ENCODE data around the gene PKDCC. TPM values are rescaled to one million over a fixed set of nuclear protein-coding genes. Genes with fewer than 3 reads are reported as not detected.
"Not testable (repeated sequence)": the region's sequence is repeated elsewhere in the genome, so short reads cannot be mapped to it uniquely, and the experiment has no call there.

The PKDCC gene
- total RNA-seq, 2 donors from 2014 or later = 137 to 169 TPM

GRCh38 chr2:42076357-42077225 is 28.8 kb downstream of the PKDCC start:
- intact Hi-C loops (cut with DNase I) = no loop called here
- DNase-seq (ENCODE audit: low spot score) = no peak

GRCh38 chr2:42077343-42077742 is 29.5 kb downstream of the PKDCC start:
- DNase-seq (ENCODE audit: low spot score) = no peak
- intact Hi-C loops (cut with DNase I) = no loop called here

- intact Hi-C loops (cut with DNase I) = no loop called here
- peak; percentile 4 for DNase-seq (ENCODE audit: low spot score)
Measured at GRCh38 chr2:42079737-42080287, 32.0 kb downstream of the PKDCC start.

- intact Hi-C loops (cut with DNase I) = not testable (repeated sequence)
- peak; percentile 10 for DNase-seq (ENCODE audit: low spot score)
Measured at GRCh38 chr2:42081151-42081550, 33.3 kb downstream of the PKDCC start.

- no peak for DNase-seq (ENCODE audit: low spot score)
- intact Hi-C loops (cut with DNase I) = no loop called here
Measured at GRCh38 chr2:42082016-42082415, 34.2 kb downstream of the PKDCC start.

GRCh38 chr2:42084231-42084671 is 36.4 kb downstream of the PKDCC start:
- DNase-seq (ENCODE audit: low spot score) = no peak
- intact Hi-C loops (cut with DNase I) = no loop called here

- DNase-seq (ENCODE audit: low spot score) = not testable (repeated sequence)
- intact Hi-C loops (cut with DNase I) = loop anchor here (5.0 kb wide), 2 partner anchors 218 to 233 kb away; no protein-coding TSS in a partner anchor
Measured at GRCh38 chr2:42085070-42085469, 37.2 kb downstream of the PKDCC start.

- no peak for DNase-seq (ENCODE audit: low spot score)
- intact Hi-C loops (cut with DNase I) = loop anchor here (2.0 to 5.0 kb wide), 3 partner anchors 215 to 234 kb away; no protein-coding TSS in a partner anchor
Measured at GRCh38 chr2:42085706-42086487, 38.1 kb downstream of the PKDCC start.

- DNase-seq (ENCODE audit: low spot score) = no peak
- intact Hi-C loops (cut with DNase I) = loop anchor here (2.0 to 5.0 kb wide), 3 partner anchors 216 to 234 kb away; no protein-coding TSS in a partner anchor
Measured at GRCh38 chr2:42086500-42086953, 38.7 kb downstream of the PKDCC start.

GRCh38 chr2:42087137-42087856 is 39.5 kb downstream of the PKDCC start:
- intact Hi-C loops (cut with DNase I) = loop anchor here (2.0 to 5.0 kb wide), 3 partner anchors 216 to 235 kb away; no protein-coding TSS in a partner anchor
- DNase-seq (ENCODE audit: low spot score) = no peak

GRCh38 chr2:42087857-42088195 is 40.0 kb downstream of the PKDCC start:
- no peak for DNase-seq (ENCODE audit: low spot score)
- intact Hi-C loops (cut with DNase I) = loop anchor here (2.0 to 5.0 kb wide), 3 partner anchors 217 to 236 kb away; no protein-coding TSS in a partner anchor

- peak; percentile 91 for DNase-seq (ENCODE audit: low spot score)
- intact Hi-C loops (cut with DNase I) = loop anchor here (5.0 kb wide), 2 partner anchors 222 to 237 kb away; no protein-coding TSS in a partner anchor
Measured at GRCh38 chr2:42089340-42089925, 41.6 kb downstream of the PKDCC start.

GRCh38 chr2:42090216-42090615 is 42.4 kb downstream of the PKDCC start:
- intact Hi-C loops (cut with DNase I) = loop anchor here (5.0 to 10.0 kb wide), 2 partner anchors 145 to 272 kb away; partner anchors contain the start of gene COX7A2L (in 1 of the 2)
- no peak for DNase-seq (ENCODE audit: low spot score)

- DNase-seq (ENCODE audit: low spot score) = no peak
- intact Hi-C loops (cut with DNase I) = loop anchor here (5.0 to 10.0 kb wide), 2 partner anchors 143 to 271 kb away; partner anchors contain the start of gene COX7A2L (in 1 of the 2)
Measured at GRCh38 chr2:42091671-42092070, 43.9 kb downstream of the PKDCC start.

- intact Hi-C loops (cut with DNase I) = loop anchor here (5.0 to 10.0 kb wide), 2 partner anchors 142 to 270 kb away; partner anchors contain the start of gene COX7A2L (in 1 of the 2)
- no peak for DNase-seq (ENCODE audit: low spot score)
Measured at GRCh38 chr2:42092084-42092996, 44.5 kb downstream of the PKDCC start.

GRCh38 chr2:42094114-42094513 is 46.3 kb downstream of the PKDCC start:
- DNase-seq (ENCODE audit: low spot score) = no peak
- intact Hi-C loops (cut with DNase I) = loop anchor here (5.0 to 10.0 kb wide), 2 partner anchors 141 to 268 kb away; partner anchors contain the start of gene COX7A2L (in 1 of the 2)

GRCh38 chr2:42095923-42096408 is 48.1 kb downstream of the PKDCC start:
- peak; percentile 91 for DNase-seq (ENCODE audit: low spot score)
- intact Hi-C loops (cut with DNase I) = loop anchor here (5.0 to 10.0 kb wide), 3 partner anchors 139 to 236 kb away; no protein-coding TSS in a partner anchor
